HepG2 (cell line): ENCODE measurements around the gene CTBP1. TPM values are rescaled to one million over a fixed set of nuclear protein-coding genes. Genes with fewer than 3 reads are reported as not detected.
A peak's percentile ranks its signal among the peaks of the same experiment; 100 is the strongest.

Experiments used
- ATAC-seq: fragments of 200-7000 bp; cut with Tn5 transposase; 3 replicates; pipeline ENCODE4 v1.9.1; 2020; ENCODE audit warnings: mild to moderate bottlenecking, moderate library complexity
- BruUV-seq: library from RNA; stranded (reverse); fragments of 400-500 nt; replicated peaks from 2 replicates; lab custom pipeline; 2021; lab: Mats Ljungman, UMichigan
- CTCF ChIA-PET: fragments of 300-600 bp; formaldehyde crosslinking; extraction: SDS; loops from one replicate; lab custom pipeline; 2021; ENCODE audit warnings: low total read pairs, inconsistent platforms, low intra/inter-chr PET ratio; lab: Yijun Ruan, JAX
- POLR2A ChIA-PET: fragments of 350-600 bp; sonication (Branson Sonifier 250); formaldehyde crosslinking; loops from one replicate; lab custom pipeline; 2020; ENCODE audit warnings: antibody characterized with exemption, inconsistent platforms; lab: Yijun Ruan, JAX
- DNase-seq: peaks from one replicate; pipeline ENCODE4 v3.0.0-alpha.2; 2015; ENCODE audit warnings: low spot score
- FAIRE-seq: peaks from 3 replicates; lab custom pipeline; 2011; peaks lifted over from hg19 to GRCh38; lab: Jason Lieb, UNC
- H2AFZ ChIP-seq: one replicate; pipeline ENCODE4 v1.6.1; 2011; ENCODE audit warnings: low read length, inconsistent platforms
- H3K27ac ChIP-seq: fragments of 300-600 bp; 3 replicates; pipeline ENCODE4 v1.8.0; 2011; ENCODE audit warnings: mixed run types, mild to moderate bottlenecking, mixed read lengths, low read length, inconsistent platforms; ENCODE audit not compliant: insufficient read depth; ENCODE audit errors: extremely low read length
- H3K27me3 ChIP-seq, 2 experiments: fragments of 200-600 bp in 1 of 2; 2 replicates in 1 of 2; 3 replicates in 1 of 2; pipeline versions ENCODE4 v1.6.0 to v1.8.0; 2011; ENCODE audit warnings: low read length in 2 of 2, mild to moderate bottlenecking in 2 of 2, moderate library complexity in 2 of 2, inconsistent platforms in 1 of 2; ENCODE audit not compliant: insufficient read depth in 2 of 2, control insufficient read depth in 1 of 2
- H3K36me3 ChIP-seq, 2 experiments: fragments of 200-600 bp in 1 of 2; replicated peaks in 1 of 2; 2 replicates in 1 of 2; 3 replicates in 1 of 2; pipeline versions ENCODE4 v1.5.1 to v1.8.0; 2011; ENCODE audit warnings: low read length in 2 of 2, inconsistent platforms in 1 of 2; ENCODE audit not compliant: insufficient read depth in 2 of 2, control insufficient read depth in 1 of 2
- H3K4me1 ChIP-seq: 2 replicates; pipeline ENCODE4 v1.5.1; 2012; ENCODE audit warnings: low read length, inconsistent platforms; ENCODE audit not compliant: insufficient read depth
- H3K4me2 ChIP-seq: 2 replicates; pipeline ENCODE4 v1.6.0; 2011; ENCODE audit warnings: low read depth, low read length, inconsistent platforms
- H3K4me3 ChIP-seq, 3 experiments: fragments of 200-600 bp in 1 of 3; sonication (generic), shearing (Covaris generic) in 1 of 3; replicated peaks in 1 of 3; 2 replicates each; pipeline ENCODE4 v1.5.1; 2011 to 2016; ENCODE audit warnings: low read length in 3 of 3, inconsistent platforms in 2 of 3, low read depth in 2 of 3, mild to moderate bottlenecking in 2 of 3, control low read depth in 1 of 3, mixed read lengths in 1 of 3; ENCODE audit not compliant: insufficient read depth in 1 of 3
- H3K79me2 ChIP-seq: one replicate; pipeline ENCODE4 v1.6.1; 2011; ENCODE audit warnings: low read length, inconsistent platforms; ENCODE audit not compliant: insufficient read depth
- H3K9ac ChIP-seq: 2 replicates; pipeline ENCODE4 v1.6.0; 2011; ENCODE audit warnings: mild to moderate bottlenecking, low read depth, low read length, inconsistent platforms; ENCODE audit not compliant: insufficient read depth
- H3K9me3 ChIP-seq: 2 replicates; pipeline ENCODE4 v1.5.1; 2012; ENCODE audit warnings: mild to moderate bottlenecking, low read length
- H4K20me1 ChIP-seq: 2 replicates; pipeline ENCODE4 v1.6.0; 2011; ENCODE audit warnings: inconsistent platforms, mild to moderate bottlenecking, low read length, moderate library complexity; ENCODE audit not compliant: insufficient read depth
- AGO1 ChIP-seq: fragments of 200-400 bp; formaldehyde crosslinking; IDR thresholded peaks from 2 replicates; pipeline ENCODE4 v1.6.1; 2017; ENCODE audit warnings: mild to moderate bottlenecking, low read depth, low read length, moderate library complexity; ENCODE audit not compliant: poor library complexity, severe bottlenecking
- AGO2 ChIP-seq: fragments of 200-400 bp; formaldehyde crosslinking; optimal IDR thresholded peaks from 2 replicates; pipeline ENCODE3; 2017; ENCODE audit warnings: mild to moderate bottlenecking, low read depth, low read length, moderate library complexity
- KAT2B ChIP-seq: fragments of 150-350 bp; IDR thresholded peaks from 2 replicates; pipeline ENCODE4 v1.6.1; 2014; ENCODE audit warnings: low read depth, low read length, borderline replicate concordance
- NFRKB ChIP-seq: fragments of 450-650 bp; IDR thresholded peaks from 2 replicates; pipeline ENCODE4 v1.6.1; 2017
- RBM22 ChIP-seq: fragments of 200-400 bp; formaldehyde crosslinking; optimal IDR thresholded peaks from 2 replicates; pipeline ENCODE3; 2017; ENCODE audit warnings: mild to moderate bottlenecking, low read length, moderate library complexity
- SMARCE1 ChIP-seq: fragments of 450-650 bp; IDR thresholded peaks from 2 replicates; pipeline ENCODE4 v1.6.1; 2017; ENCODE audit warnings: borderline replicate concordance
- TBL1XR1 ChIP-seq: fragments of 150-350 bp; IDR thresholded peaks from 2 replicates; pipeline ENCODE4 v1.6.1; 2014; ENCODE audit warnings: borderline replicate concordance, low read length; ENCODE audit not compliant: partially characterized antibody
- YEATS4 ChIP-seq: sonication (generic); formaldehyde crosslinking; IDR thresholded peaks from 2 replicates; pipeline ENCODE4 v1.4.0; 2020; ENCODE audit warnings: missing genetic modification reagents, borderline replicate concordance
- ZBTB21 ChIP-seq: sonication (generic); formaldehyde crosslinking; IDR thresholded peaks from 2 replicates; pipeline ENCODE4 v1.4.0; 2020; ENCODE audit warnings: missing genetic modification reagents
- ZNF83 ChIP-seq: sonication (generic); formaldehyde crosslinking; IDR thresholded peaks from 2 replicates; pipeline ENCODE4 v1.4.0; 2020; ENCODE audit warnings: missing genetic modification reagents, mild to moderate bottlenecking, borderline replicate concordance
- WGBS: methylation state at CpG from one replicate; pipeline ENCODE4 v1.1.6; 2017; ENCODE audit warnings: low lambda C conversion rate; 5-methylcytosine and 5-hydroxymethylcytosine counted together
- in situ Hi-C: cut with HindIII; loops from 2 replicates; pipeline ENCODE4 v1.10.0; 2017; ENCODE audit warnings: low pct_unique_long_range_greater_than_20kb; ENCODE audit not compliant: extremely low pct_ligation_motif_present
- intact Hi-C: fragments of 100-400 bp; cut with micrococcal nuclease; formaldehyde crosslinking; loops from one replicate; pipeline ENCODE4 v1.10.0; 2022; ENCODE audit not compliant: unreplicated experiment
- polyA plus RNA-seq, 8 experiments: library from polyadenylated mRNA; depleted of rRNA in 3 of 8; stranded (reverse) in 7 of 8; unstranded in 1 of 8; fragments of >200 nt; fragmentation: Illumina TruSeq in 4 of 8; extraction: Trizol in 4 of 8; gene quantifications; 2 replicates each; pipeline versions ENCODE4 v1.2.1 to v1.2.3, GENCODE V29; 2011 to 2016; ENCODE audit warnings: low read depth in 4 of 8, missing spikeins in 1 of 8, mixed read lengths in 1 of 8; ENCODE audit not compliant: insufficient read depth in 1 of 8
- total RNA-seq, 5 experiments: library from RNA; depleted of rRNA; stranded (reverse); fragments of >200 nt; fragmentation: Illumina TruSeq; extraction: Trizol; gene quantifications; 2 replicates each; pipeline ENCODE4 v1.2.3, GENCODE V29; 2016; ENCODE audit warnings: low read depth in 1 of 5
- TF ChIP-seq, protein P1 (sequence below): IDR thresholded peaks from 2 replicates; pipeline ENCODE4 v1.6.1; 2016
- TF ChIP-seq, protein P2 (sequence below): sonication (generic); formaldehyde crosslinking; IDR thresholded peaks from 2 replicates; pipeline ENCODE4 v1.5.0; 2020; ENCODE audit warnings: missing genetic modification reagents, mild to moderate bottlenecking, borderline replicate concordance
- TF ChIP-seq, protein P3 (sequence below): sonication (generic); formaldehyde crosslinking; IDR thresholded peaks from 2 replicates; pipeline ENCODE4 v1.4.0; 2020; ENCODE audit warnings: missing genetic modification reagents
- TF ChIP-seq, protein P4 (sequence below): sonication (generic); formaldehyde crosslinking; IDR thresholded peaks from 2 replicates; pipeline ENCODE4 v1.4.0; 2020; ENCODE audit warnings: missing genetic modification reagents, borderline replicate concordance

The CTBP1 gene
- total and polyA plus RNA-seq, 2 of the 13 experiments (the other 11 are each of a cell fraction or from before 2014, with no cell fraction given), result 78.5 to 112 TPM

DNA sequence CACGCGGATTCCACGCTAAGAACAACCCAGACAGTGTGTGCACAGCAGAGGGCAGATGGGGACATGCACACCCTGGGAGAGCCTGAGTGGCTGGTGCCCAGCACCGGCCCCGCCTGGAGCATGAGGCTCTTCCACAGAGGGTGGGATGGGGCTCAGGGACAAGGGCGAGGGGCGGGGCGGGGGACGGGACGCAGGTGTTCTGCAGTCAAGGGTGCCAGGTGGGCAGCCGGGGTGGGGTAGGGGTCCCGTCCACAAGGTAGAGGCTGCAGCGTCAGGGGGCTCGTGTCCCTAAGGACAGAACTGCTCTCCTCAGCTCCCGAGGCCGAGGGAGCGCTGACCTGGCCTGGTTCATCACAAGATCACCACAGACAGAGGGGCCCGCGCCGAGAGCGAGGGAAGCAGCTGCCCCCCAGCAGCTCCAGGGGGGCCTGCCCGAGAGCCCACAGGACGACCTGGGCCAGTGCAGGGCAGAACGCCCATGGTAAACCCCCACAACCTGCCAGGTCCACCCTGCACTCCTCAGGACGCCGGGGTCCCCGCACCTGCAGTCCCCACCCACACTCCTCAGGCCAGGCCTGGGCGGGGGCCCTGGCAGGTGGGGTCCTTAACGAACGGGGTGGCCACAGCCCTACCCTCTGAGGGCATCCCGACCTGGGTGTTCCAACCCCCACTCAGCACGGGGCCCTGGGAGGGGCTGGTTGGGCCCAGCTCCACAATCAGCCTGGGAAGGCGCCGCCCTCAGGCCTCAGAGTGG is 26.7 kb downstream of the CTBP1 start:
- POLR2A ChIA-PET, result no interaction called here
- no peak overlapping the region for H3K4me3 ChIP-seq
- H3K36me3 ChIP-seq, result peaks cover 24 to 45% of the 10 kb centered on the region in 2 experiments
- ATAC-seq, result peak; percentile 15
- no peak for DNase-seq
- no peaks in the 10 kb centered on the region for H4K20me1 ChIP-seq
- WGBS, result 98% methylated on average over 11 of the region's 34 CpGs
- CTCF ChIA-PET, result no interaction called here
- peak; percentile 51 for TF ChIP-seq AGO2
- no peak for TF ChIP-seq TBL1XR1
- peak; percentile 23 for TF ChIP-seq AGO1
- peak; percentile 78 for TF ChIP-seq RBM22
- TF ChIP-seq, protein P1, sequence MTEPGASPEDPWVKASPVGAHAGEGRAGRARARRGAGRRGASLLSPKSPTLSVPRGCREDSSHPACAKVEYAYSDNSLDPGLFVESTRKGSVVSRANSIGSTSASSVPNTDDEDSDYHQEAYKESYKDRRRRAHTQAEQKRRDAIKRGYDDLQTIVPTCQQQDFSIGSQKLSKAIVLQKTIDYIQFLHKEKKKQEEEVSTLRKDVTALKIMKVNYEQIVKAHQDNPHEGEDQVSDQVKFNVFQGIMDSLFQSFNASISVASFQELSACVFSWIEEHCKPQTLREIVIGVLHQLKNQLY (CRISPR knock-in tag), result no peak
- no peak for TF ChIP-seq KAT2B
- TF ChIP-seq, protein P2, sequence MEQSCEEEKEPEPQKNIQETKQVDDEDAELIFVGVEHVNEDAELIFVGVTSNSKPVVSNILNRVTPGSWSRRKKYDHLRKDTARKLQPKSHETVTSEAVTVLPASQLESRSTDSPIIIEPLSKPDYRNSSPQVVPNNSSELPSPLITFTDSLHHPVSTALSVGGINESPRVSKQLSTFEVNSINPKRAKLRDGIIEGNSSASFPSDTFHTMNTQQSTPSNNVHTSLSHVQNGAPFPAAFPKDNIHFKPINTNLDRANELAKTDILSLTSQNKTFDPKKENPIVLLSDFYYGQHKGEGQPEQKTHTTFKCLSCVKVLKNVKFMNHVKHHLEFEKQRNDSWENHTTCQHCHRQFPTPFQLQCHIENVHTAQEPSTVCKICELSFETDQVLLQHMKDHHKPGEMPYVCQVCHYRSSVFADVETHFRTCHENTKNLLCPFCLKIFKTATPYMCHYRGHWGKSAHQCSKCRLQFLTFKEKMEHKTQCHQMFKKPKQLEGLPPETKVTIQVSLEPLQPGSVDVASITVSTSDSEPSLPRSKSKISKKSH (CRISPR knock-in tag), result no peak
- no peak for TF ChIP-seq YEATS4 (CRISPR knock-in tag)
- no peak for TF ChIP-seq ZBTB21 (CRISPR knock-in tag)
- TF ChIP-seq, protein P3, sequence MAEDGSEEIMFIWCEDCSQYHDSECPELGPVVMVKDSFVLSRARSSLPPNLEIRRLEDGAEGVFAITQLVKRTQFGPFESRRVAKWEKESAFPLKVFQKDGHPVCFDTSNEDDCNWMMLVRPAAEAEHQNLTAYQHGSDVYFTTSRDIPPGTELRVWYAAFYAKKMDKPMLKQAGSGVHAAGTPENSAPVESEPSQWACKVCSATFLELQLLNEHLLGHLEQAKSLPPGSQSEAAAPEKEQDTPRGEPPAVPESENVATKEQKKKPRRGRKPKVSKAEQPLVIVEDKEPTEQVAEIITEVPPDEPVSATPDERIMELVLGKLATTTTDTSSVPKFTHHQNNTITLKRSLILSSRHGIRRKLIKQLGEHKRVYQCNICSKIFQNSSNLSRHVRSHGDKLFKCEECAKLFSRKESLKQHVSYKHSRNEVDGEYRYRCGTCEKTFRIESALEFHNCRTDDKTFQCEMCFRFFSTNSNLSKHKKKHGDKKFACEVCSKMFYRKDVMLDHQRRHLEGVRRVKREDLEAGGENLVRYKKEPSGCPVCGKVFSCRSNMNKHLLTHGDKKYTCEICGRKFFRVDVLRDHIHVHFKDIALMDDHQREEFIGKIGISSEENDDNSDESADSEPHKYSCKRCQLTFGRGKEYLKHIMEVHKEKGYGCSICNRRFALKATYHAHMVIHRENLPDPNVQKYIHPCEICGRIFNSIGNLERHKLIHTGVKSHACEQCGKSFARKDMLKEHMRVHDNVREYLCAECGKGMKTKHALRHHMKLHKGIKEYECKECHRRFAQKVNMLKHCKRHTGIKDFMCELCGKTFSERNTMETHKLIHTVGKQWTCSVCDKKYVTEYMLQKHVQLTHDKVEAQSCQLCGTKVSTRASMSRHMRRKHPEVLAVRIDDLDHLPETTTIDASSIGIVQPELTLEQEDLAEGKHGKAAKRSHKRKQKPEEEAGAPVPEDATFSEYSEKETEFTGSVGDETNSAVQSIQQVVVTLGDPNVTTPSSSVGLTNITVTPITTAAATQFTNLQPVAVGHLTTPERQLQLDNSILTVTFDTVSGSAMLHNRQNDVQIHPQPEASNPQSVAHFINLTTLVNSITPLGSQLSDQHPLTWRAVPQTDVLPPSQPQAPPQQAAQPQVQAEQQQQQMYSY, result no peak
- no peak for TF ChIP-seq ZNF83 (CRISPR knock-in tag)
- no peak for TF ChIP-seq NFRKB
- no peak for TF ChIP-seq SMARCE1
- TF ChIP-seq, protein P4, sequence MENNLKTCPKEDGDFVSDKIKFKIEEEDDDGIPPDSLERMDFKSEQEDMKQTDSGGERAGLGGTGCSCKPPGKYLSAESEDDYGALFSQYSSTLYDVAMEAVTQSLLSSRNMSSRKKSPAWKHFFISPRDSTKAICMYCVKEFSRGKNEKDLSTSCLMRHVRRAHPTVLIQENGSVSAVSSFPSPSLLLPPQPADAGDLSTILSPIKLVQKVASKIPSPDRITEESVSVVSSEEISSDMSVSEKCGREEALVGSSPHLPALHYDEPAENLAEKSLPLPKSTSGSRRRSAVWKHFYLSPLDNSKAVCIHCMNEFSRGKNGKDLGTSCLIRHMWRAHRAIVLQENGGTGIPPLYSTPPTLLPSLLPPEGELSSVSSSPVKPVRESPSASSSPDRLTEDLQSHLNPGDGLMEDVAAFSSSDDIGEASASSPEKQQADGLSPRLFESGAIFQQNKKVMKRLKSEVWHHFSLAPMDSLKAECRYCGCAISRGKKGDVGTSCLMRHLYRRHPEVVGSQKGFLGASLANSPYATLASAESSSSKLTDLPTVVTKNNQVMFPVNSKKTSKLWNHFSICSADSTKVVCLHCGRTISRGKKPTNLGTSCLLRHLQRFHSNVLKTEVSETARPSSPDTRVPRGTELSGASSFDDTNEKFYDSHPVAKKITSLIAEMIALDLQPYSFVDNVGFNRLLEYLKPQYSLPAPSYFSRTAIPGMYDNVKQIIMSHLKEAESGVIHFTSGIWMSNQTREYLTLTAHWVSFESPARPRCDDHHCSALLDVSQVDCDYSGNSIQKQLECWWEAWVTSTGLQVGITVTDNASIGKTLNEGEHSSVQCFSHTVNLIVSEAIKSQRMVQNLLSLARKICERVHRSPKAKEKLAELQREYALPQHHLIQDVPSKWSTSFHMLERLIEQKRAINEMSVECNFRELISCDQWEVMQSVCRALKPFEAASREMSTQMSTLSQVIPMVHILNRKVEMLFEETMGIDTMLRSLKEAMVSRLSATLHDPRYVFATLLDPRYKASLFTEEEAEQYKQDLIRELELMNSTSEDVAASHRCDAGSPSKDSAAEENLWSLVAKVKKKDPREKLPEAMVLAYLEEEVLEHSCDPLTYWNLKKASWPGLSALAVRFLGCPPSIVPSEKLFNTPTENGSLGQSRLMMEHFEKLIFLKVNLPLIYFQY (CRISPR knock-in tag), result no peak
- H2AFZ ChIP-seq, result no peak overlapping the region
- no peak for FAIRE-seq
- intact Hi-C loops, result no loop called here
- BruUV-seq, result no TSS peak
- in situ Hi-C loops, result no loop called here
- H3K9ac ChIP-seq, result no peak overlapping the region
- no peak overlapping the region for H3K4me2 ChIP-seq
- H3K9me3 ChIP-seq, result no peaks in the 10 kb centered on the region
- no peaks in the 10 kb centered on the region for H3K79me2 ChIP-seq
- H3K27ac ChIP-seq, result no peak overlapping the region
- no peaks in the 10 kb centered on the region for H3K27me3 ChIP-seq
- H3K4me1 ChIP-seq, result no peaks in the 10 kb centered on the region
